Measurements from ENCODE around the gene SMU1.

Gene SMU1

DNA sequence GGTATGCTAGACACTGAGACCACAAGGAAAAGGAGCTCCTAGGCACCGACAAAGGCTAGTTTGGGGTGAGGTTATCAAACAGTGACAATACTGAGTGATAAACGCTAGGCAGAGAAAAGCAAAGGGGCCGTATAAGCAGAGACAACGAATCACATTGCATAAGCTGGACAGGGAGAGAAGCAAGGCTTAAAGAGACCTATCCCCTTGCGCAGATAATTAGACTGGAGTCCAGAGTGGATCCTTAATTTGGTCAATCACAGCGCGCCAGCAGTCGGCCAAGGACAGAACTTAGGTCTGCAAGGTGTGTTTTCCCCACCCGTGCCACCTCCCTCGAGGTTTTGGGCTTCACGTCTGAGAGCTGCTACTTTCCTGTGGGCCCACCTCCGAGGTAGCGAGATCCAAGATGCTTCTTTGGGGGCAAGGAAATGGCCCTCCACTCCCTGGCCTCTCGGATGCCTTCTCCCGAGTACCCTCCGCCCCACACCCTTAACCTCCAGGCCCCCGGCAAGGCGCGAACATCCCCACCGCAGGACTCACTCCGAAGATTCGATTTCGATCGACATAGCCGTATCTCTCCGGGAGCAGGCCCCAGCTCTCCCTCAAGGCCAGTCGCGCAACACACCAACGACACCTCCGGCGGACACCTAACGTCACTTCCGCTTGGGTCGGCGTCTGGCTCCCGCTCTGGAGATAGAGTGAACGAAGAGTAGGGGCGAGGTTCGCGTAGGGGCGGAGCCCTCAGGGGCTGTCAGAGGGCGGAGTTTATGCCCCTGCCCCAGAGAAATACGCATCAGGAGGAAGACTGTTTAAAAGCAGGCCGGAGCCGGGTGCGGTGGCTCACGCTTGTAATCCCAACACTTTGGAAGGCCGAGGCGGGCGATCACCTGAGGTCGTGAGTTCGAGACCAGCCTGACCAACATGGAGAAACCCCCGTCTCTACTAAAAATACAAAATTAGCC lies at the start of gene SMU1:
Gene SMU1 (minus strand): TSS at position 629 of the 959 bp plus-strand sequence. CDS start 66 bp downstream, at position 563.
- peak within 1 kb of the TSS; percentile 75 for H2AFZ ChIP-seq (ENCODE audit: low read depth)
- peak within 1 kb of the TSS; percentile 87 for H3K9ac ChIP-seq
- H3K27ac ChIP-seq, result peak within 1 kb of the TSS; percentile 74
- peak within 1 kb of the TSS; percentile 77 for H3K4me2 ChIP-seq
- peaks cover 3% of the 10 kb centered on the region; the same call in 1 of the 2 replicates for H3K36me3 ChIP-seq (ENCODE audit: insufficient read depth)
- TF ChIP-seq, protein P1, sequence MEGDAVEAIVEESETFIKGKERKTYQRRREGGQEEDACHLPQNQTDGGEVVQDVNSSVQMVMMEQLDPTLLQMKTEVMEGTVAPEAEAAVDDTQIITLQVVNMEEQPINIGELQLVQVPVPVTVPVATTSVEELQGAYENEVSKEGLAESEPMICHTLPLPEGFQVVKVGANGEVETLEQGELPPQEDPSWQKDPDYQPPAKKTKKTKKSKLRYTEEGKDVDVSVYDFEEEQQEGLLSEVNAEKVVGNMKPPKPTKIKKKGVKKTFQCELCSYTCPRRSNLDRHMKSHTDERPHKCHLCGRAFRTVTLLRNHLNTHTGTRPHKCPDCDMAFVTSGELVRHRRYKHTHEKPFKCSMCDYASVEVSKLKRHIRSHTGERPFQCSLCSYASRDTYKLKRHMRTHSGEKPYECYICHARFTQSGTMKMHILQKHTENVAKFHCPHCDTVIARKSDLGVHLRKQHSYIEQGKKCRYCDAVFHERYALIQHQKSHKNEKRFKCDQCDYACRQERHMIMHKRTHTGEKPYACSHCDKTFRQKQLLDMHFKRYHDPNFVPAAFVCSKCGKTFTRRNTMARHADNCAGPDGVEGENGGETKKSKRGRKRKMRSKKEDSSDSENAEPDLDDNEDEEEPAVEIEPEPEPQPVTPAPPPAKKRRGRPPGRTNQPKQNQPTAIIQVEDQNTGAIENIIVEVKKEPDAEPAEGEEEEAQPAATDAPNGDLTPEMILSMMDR (conservative IDR thresholded peaks at IDR 0.05; ENCODE audit: low read depth, low read length), result no peak
- H3K4me1 ChIP-seq (ENCODE audit: low read depth, poor library complexity, severe bottlenecking), result peaks cover 16% of the 10 kb centered on the region
- H3K4me3 ChIP-seq (IDR thresholded peaks at IDR 0.05; ENCODE audit: insufficient read depth, low read depth, low read length), result no peak within 1 kb of the TSS
- no peaks in the 10 kb centered on the region for H3K27me3 ChIP-seq (ENCODE audit: insufficient read depth, low read depth)
- peaks cover 38% of the 10 kb centered on the region for H3K79me2 ChIP-seq (ENCODE audit: insufficient read depth, low read depth)
- H4K20me1 ChIP-seq (ENCODE audit: insufficient read depth), result no peaks in the 10 kb centered on the region

DNA sequence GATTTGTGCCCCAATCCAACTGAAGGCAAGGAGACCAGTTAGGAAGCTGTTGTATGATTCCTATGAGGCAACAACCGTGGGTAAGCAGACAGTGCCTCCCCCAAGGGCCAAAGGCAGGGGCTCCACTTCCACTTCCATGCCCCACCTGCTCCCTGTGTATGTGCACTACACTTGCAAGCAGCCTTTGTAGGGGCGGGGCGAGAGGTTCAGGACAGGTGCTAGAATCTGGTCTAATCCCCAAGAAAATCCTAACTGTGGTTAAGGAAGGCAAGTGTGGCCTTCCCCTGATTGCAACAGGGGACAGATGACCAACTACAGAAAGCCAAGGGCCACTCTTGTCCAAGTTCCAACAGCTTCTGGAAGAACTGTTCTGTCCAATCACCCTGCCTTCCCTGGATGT lies 49.0 kb upstream of the SMU1 start:
- no peaks in the 10 kb centered on the region for H3K36me3 ChIP-seq (ENCODE audit: insufficient read depth)
- no peak overlapping the region for H3K4me2 ChIP-seq
- H2AFZ ChIP-seq (ENCODE audit: low read depth), result no peak overlapping the region
- no peaks in the 10 kb centered on the region for H3K79me2 ChIP-seq (ENCODE audit: insufficient read depth, low read depth)
- H3K9ac ChIP-seq, result no peak overlapping the region
- peaks cover 2% of the 10 kb centered on the region for H3K4me1 ChIP-seq (ENCODE audit: low read depth, poor library complexity, severe bottlenecking)
- H3K27ac ChIP-seq, result no peak overlapping the region
- no peaks in the 10 kb centered on the region for H4K20me1 ChIP-seq (ENCODE audit: insufficient read depth)
- no peaks in the 10 kb centered on the region for H3K27me3 ChIP-seq (ENCODE audit: insufficient read depth, low read depth)
- H3K4me3 ChIP-seq (IDR thresholded peaks at IDR 0.05; ENCODE audit: insufficient read depth, low read depth, low read length), result no peak overlapping the region
- TF ChIP-seq, protein P1 (conservative IDR thresholded peaks at IDR 0.05; ENCODE audit: low read depth, low read length), result no peak

DNA sequence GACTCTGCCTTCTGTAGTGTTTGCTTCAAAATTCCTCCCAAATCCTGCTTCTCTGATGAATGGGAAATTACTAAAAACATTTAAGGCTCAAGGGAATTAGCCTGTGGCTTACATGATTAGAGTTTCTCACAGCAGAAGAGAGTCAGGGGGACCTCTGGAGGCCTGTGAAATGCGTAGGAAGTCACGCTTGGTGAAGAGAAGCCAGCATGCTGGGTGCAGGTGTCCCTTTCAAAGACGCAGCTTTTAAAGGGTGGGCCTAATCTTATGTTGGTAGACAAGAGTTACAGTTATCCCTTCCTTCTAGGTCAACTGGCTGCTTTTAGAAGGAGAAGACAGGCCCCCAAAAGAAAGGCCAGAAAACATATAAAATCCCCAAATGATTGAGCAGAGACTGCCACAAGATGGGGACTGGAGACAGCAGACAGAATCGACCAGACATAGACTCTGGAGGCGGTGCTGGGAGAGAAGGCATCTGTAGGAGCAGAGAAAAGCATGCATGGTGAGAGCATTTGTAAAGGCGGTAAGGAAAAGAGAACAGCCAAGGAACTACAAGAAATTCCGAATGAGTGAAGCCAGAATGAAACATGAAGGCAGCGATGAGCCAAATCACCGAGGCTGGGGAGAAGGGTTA lies 48.4 kb upstream of the SMU1 start:
- Histone ChIP-seq H4K20me1 (ENCODE audit: insufficient read depth) (no peaks in the 10 kb centered on the region), H3K4me2 (no peak overlapping the region), H3K79me2 (ENCODE audit: insufficient read depth, low read depth) (no peaks in the 10 kb centered on the region), H3K36me3 (ENCODE audit: insufficient read depth) (no peaks in the 10 kb centered on the region), H3K4me1 (ENCODE audit: low read depth, poor library complexity, severe bottlenecking) (no peaks in the 10 kb centered on the region), H3K27ac (no peak overlapping the region), H3K4me3 (IDR thresholded peaks at IDR 0.05; ENCODE audit: insufficient read depth, low read depth, low read length) (no peak overlapping the region), H3K27me3 (ENCODE audit: insufficient read depth, low read depth) (no peaks in the 10 kb centered on the region), H2AFZ (ENCODE audit: low read depth) (no peak overlapping the region), H3K9ac (no peak overlapping the region)
- TF ChIP-seq, protein P1 (conservative IDR thresholded peaks at IDR 0.05; ENCODE audit: low read depth, low read length), result no peak

DNA sequence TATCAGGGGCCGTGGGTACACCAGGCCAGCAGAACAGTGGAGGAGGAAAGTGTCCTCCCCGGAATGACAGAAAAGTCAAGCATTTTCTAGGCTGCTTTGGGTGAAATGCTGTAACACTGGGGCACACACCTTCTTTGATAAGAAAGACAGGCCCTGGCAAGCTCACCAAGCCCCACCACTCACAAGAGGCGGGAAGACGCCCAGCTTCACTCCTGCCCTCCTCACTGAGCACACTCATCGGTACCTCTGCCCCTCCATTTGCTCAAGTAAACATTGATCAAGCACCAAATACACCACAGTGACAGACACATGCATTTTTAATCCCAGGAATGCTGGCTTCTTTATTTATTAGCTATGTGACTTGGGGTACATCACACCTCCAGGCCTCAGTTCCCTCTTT lies 47.6 kb upstream of the SMU1 start:
- H3K4me2 ChIP-seq, result no peak overlapping the region
- no peak overlapping the region for H2AFZ ChIP-seq (ENCODE audit: low read depth)
- no peaks in the 10 kb centered on the region for H3K36me3 ChIP-seq (ENCODE audit: insufficient read depth)
- H3K4me3 ChIP-seq (IDR thresholded peaks at IDR 0.05; ENCODE audit: insufficient read depth, low read depth, low read length), result no peak overlapping the region
- H3K27me3 ChIP-seq (ENCODE audit: insufficient read depth, low read depth), result no peaks in the 10 kb centered on the region
- no peaks in the 10 kb centered on the region for H3K4me1 ChIP-seq (ENCODE audit: low read depth, poor library complexity, severe bottlenecking)
- H3K79me2 ChIP-seq (ENCODE audit: insufficient read depth, low read depth), result no peaks in the 10 kb centered on the region
- TF ChIP-seq, protein P1 (conservative IDR thresholded peaks at IDR 0.05; ENCODE audit: low read depth, low read length), result no peak
- no peak overlapping the region for H3K27ac ChIP-seq
- no peak overlapping the region for H3K9ac ChIP-seq
- no peaks in the 10 kb centered on the region for H4K20me1 ChIP-seq (ENCODE audit: insufficient read depth)
